Prostate gland (tissue), 2 donors: ENCODE data around the gene KLK12. TPM values are rescaled to one million over a fixed set of nuclear protein-coding genes. Genes with fewer than 3 reads are reported as not detected.

ENCODE experiments used
- DNase-seq: peaks from one replicate; pipeline ENCODE4 v3.0.0-alpha.2; 2019; ENCODE audit warnings: low spot score
- H3K27ac ChIP-seq, 2 donors: fragments of 200-600 bp; sonication (generic); 2 replicates each; pipeline ENCODE4 v1.5.1; 2017 to 2019
- H3K27me3 ChIP-seq: fragments of 200-600 bp; sonication (generic); replicated peaks from 2 replicates; pipeline ENCODE4 v1.5.1; 2019; ENCODE audit not compliant: insufficient read depth
- H3K36me3 ChIP-seq, 2 donors: fragments of 200-600 bp; sonication (generic); 1 replicate in 1 of 2; 2 replicates in 1 of 2; pipeline versions ENCODE4 v1.5.1 to v1.8.1; 2017 to 2019
- H3K4me1 ChIP-seq: fragments of 200-600 bp; sonication (generic); replicated peaks from 2 replicates; pipeline ENCODE4 v1.5.1; 2019
- H3K4me3 ChIP-seq, 2 donors: fragments of 200-600 bp; sonication (generic); 2 replicates each; pipeline ENCODE4 v1.5.1; 2017 to 2019
- H3K9me3 ChIP-seq: fragments of 200-600 bp; sonication (generic); 2 replicates; pipeline ENCODE4 v1.5.1; 2017
- POLR2A ChIP-seq: fragments of 450-650 bp; IDR thresholded peaks from one replicate; pipeline ENCODE4 v1.6.1; 2016; ENCODE audit warnings: antibody characterized with exemption, mild to moderate bottlenecking
- POLR2AphosphoS5 ChIP-seq: sonication (generic); formaldehyde crosslinking; IDR thresholded peaks from one replicate; pipeline ENCODE4 v1.6.1; 2017; ENCODE audit warnings: antibody characterized with exemption
- WGBS: methylation state at CpG from one replicate; pipeline ENCODE4 v1.1.5; 2018; 5-methylcytosine and 5-hydroxymethylcytosine counted together
- intact Hi-C: fragments of 100-400 bp; cut with DNase I; formaldehyde crosslinking; loops from one replicate; pipeline ENCODE4 v1.14.2; 2022
- total RNA-seq, 2 donors: library from RNA; depleted of rRNA; stranded (reverse); fragments of >200 nt; gene quantifications; one replicate each; pipeline ENCODE4 v1.1.0, GENCODE V29; 2016
- TF ChIP-seq, protein P1 (sequence below), 4 experiments: fragments of 200-600 bp in 2 of 4; fragments of 450-650 bp in 2 of 4; sonication (generic) in 2 of 4; IDR thresholded peaks; 1 replicate in 3 of 4; 2 replicates in 1 of 4; pipeline ENCODE4 v1.5.1; 2016 to 2019; ENCODE audit warnings: antibody characterized with exemption in 4 of 4, mild to moderate bottlenecking in 2 of 4, moderate library complexity in 2 of 4

The KLK12 gene
- total RNA-seq, 2 donors from 2014 or later = 0.73 TPM; not detected in 1

- Histone ChIP-seq H3K4me1 (no peaks in the 10 kb centered on the region), H3K27me3 (no peaks in the 10 kb centered on the region), H3K36me3 (no peaks in the 10 kb centered on the region), H3K4me3 (peak within 1 kb of the TSS; percentile 5 to 21), H3K27ac (no peak within 1 kb of the TSS), H3K9me3 (no peaks in the 10 kb centered on the region)
- TF ChIP-seq POLR2A = no peak
- TF ChIP-seq, protein P1, sequence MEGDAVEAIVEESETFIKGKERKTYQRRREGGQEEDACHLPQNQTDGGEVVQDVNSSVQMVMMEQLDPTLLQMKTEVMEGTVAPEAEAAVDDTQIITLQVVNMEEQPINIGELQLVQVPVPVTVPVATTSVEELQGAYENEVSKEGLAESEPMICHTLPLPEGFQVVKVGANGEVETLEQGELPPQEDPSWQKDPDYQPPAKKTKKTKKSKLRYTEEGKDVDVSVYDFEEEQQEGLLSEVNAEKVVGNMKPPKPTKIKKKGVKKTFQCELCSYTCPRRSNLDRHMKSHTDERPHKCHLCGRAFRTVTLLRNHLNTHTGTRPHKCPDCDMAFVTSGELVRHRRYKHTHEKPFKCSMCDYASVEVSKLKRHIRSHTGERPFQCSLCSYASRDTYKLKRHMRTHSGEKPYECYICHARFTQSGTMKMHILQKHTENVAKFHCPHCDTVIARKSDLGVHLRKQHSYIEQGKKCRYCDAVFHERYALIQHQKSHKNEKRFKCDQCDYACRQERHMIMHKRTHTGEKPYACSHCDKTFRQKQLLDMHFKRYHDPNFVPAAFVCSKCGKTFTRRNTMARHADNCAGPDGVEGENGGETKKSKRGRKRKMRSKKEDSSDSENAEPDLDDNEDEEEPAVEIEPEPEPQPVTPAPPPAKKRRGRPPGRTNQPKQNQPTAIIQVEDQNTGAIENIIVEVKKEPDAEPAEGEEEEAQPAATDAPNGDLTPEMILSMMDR (IDR thresholded peaks at IDR 0.05) = no peak
- no peak for TF ChIP-seq POLR2AphosphoS5
- WGBS = 13% methylated on average over 38 of the region's 38 CpGs
- DNase-seq = no peak
- intact Hi-C loops = no loop called here
Measured at GRCh38 chr19:51064534-51065220, 29.9 kb upstream of the KLK12 start, which contains the start of gene KLK13. TSS of gene KLK13 (minus strand) at chr19:51065092. CDS start at chr19:51065067, 25 bp downstream.

DNA sequence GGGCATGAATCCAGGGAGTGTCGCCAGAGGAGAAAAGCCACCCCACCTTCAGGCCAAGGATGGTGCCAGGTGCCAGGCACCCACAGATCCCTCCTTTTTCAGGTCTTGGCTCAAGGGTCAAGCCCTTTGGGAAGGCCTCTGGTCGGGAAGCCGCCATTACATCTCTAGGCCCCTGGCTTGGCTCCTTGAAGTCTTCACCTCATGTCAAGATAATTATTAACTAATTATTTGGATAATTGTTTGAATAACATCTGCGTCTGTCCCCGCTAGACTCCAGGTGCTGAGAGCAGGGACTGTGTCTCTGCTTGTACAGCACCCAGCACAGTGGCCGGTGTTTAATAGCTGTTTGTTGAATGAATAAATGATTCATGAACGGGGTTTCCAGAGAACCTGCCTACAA is 28.9 kb upstream of the KLK12 start:
- Histone ChIP-seq H3K27ac (no peak overlapping the region), H3K4me3 (no peak overlapping the region), H3K4me1 (no peaks in the 10 kb centered on the region), H3K36me3 (no peaks in the 10 kb centered on the region), H3K9me3 (no peaks in the 10 kb centered on the region), H3K27me3 (no peaks in the 10 kb centered on the region)
- no peak for DNase-seq
- WGBS = 87% methylated on average over 7 of the region's 7 CpGs
- no peak for TF ChIP-seq POLR2A
- TF ChIP-seq POLR2AphosphoS5 = no peak
- TF ChIP-seq, protein P1 (IDR thresholded peaks at IDR 0.05) = no peak
- intact Hi-C loops = no loop called here

DNA sequence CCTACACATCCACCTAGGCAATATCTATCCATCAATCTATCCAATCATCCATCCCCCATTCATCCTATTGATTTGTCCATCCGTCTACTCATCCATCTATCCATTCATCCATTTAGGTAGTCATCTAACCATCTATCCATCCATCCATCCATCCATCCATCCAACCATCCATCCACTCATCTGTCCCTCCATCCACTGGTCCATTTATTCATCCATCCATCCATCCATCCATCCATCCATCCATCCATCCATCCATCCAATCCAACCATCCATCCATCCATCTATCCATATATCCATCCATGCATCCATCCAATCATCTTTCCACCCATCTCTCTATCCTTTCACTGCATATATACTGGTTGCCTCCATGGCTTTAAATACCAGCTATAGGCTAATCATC is 26.2 kb upstream of the KLK12 start:
- 93% methylated on average over 1 of the region's 1 CpG for WGBS

DNA sequence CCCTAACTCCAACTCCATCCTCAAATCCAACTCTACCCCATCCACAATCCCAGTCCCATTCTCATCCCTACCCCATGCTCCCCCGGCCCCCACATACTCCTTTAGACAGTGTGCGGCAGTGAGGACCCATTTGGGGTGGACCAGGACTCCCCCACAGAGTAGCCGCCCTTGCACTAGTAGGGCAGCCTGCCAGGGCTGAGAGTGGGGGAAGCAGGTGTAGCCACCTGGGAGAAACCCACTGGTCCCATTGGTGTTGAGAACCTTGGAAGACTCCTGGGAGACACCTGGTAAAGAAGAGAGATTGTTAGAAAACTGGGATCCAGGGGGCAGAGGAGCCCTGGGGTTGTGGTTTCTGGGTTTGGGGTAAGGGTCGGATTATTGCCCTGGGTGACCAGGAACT is 25.5 kb upstream of the KLK12 start:
- no peak overlapping the region for H3K27ac ChIP-seq
- WGBS = 94% methylated on average over 4 of the region's 4 CpGs
- no peaks in the 10 kb centered on the region for H3K27me3 ChIP-seq
- no peaks in the 10 kb centered on the region for H3K36me3 ChIP-seq
- no peak overlapping the region for H3K4me3 ChIP-seq
- DNase-seq = no peak
- H3K9me3 ChIP-seq = no peaks in the 10 kb centered on the region
- no peaks in the 10 kb centered on the region for H3K4me1 ChIP-seq
- TF ChIP-seq, protein P1 (IDR thresholded peaks at IDR 0.05) = no peak
- TF ChIP-seq POLR2A = no peak
- intact Hi-C loops = no loop called here

More for the DNA sequence above, 26.2 kb upstream of the KLK12 start:
- intact Hi-C loops = no loop called here
- no peaks in the 10 kb centered on the region for H3K36me3 ChIP-seq
- H3K4me3 ChIP-seq = no peak overlapping the region
- H3K27ac ChIP-seq = no peak overlapping the region
- no peaks in the 10 kb centered on the region for H3K4me1 ChIP-seq
- no peak for DNase-seq
- no peaks in the 10 kb centered on the region for H3K9me3 ChIP-seq
- no peaks in the 10 kb centered on the region for H3K27me3 ChIP-seq
- no peak for TF ChIP-seq POLR2A
- no peak for TF ChIP-seq POLR2AphosphoS5
- TF ChIP-seq, protein P1 (IDR thresholded peaks at IDR 0.05) = no peak

DNA sequence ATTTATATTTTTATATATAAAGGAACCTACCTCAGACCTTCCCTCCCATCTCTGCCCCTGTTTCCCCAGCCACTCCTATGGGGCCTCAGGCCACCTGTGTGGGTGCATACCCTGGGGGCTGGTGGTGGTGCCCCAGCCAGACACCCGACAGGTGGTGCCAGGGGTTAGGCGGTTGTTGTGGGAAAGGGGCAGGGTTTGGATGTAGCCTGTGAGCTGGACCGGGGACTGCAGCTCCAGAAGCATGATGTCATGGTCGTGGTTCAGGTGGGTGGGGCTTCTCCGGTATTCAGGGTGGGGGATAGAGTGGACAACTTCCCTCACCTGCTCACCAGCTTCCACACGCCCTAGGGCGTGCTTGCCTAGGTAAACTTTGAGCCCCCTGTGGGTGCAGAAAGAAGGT is 24.9 kb upstream of the KLK12 start:
- Histone ChIP-seq H3K36me3 (no peaks in the 10 kb centered on the region), H3K27me3 (no peaks in the 10 kb centered on the region), H3K9me3 (no peaks in the 10 kb centered on the region), H3K4me1 (no peaks in the 10 kb centered on the region), H3K4me3 (no peak overlapping the region), H3K27ac (no peak overlapping the region)
- intact Hi-C loops = no loop called here
- no peak for TF ChIP-seq POLR2A
- TF ChIP-seq POLR2AphosphoS5 = no peak
- TF ChIP-seq, protein P1 (IDR thresholded peaks at IDR 0.05) = no peak
- 75% methylated on average over 7 of the region's 7 CpGs for WGBS
- DNase-seq = no peak
